ENCODE data around the gene COG5.
"Not testable (repeated sequence)": the region's sequence is repeated elsewhere in the genome, so short reads cannot be mapped to it uniquely, and the experiment has no call there.

The COG5 gene

GRCh38 chr7:107236862-107237261 is 326.9 kb downstream of the COG5 start:
- no peak for FAIRE-seq

DNA sequence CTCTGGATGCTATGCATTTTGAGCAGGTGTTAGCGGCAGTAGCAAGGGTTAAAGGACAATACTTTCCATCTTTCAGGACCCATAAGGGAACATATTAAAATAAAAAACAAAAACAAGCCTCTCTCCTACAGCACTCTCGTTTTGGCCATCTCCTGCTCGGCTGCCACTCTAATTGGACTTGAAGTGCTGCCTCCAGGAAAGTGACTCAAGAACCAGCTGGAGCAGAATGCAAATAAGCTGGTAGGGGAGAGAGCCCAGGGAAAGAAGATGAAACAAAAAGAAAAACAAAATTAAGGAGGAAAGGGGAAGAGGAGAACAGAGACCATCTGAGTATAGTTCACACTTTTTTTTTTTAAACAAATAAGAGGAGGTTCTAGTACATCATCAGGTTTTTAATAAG is 329.3 kb downstream of the COG5 start:
- FAIRE-seq (no peak), DNase-seq (ENCODE audit: insufficient read length, low spot score) (no peak)

More at GRCh38 chr7:107236862-107237261, 326.9 kb downstream of the COG5 start:
- DNase-seq (ENCODE audit: insufficient read length, low spot score): no peak

DNA sequence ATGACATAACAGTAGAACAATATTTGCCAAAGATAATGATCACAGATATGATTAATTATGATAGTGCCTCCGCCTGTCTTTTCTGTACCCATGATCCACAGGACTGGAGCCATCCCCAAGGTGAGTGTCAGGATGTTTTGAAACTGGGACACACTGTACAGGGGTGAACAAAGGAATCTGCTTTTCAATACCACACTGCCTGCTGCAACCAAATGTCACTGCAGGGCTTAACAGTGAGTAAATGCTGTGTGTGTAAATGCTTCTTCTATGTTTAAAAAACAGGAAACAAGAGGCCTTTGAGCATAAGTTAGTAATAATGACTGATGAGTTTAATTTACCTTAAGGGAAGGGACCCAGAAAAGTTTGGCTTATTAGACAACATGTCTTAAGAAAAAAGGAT is 329.7 kb downstream of the COG5 start:
- DNase-seq (ENCODE audit: insufficient read length, low spot score): no peak
- no peak for FAIRE-seq

DNA sequence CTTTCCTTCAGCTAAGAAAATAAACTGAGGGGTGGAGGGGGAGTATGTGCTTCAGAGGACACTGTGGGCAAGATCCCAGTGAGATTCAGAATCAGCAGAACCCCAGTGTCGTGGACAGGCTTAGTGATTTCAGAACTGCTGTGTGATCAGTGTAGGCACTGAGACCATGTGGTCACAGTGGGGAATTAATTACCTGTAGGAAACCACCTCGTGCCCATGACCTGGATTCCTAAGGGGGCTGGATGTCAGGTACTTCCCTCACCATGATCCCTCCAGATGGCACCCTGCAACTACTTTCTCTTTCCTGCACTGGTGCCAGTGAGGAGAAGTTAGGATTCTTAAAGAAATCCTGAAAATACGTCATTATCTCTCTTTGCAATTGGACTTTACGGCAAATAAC is 330.5 kb downstream of the COG5 start:
- no peak for DNase-seq (ENCODE audit: insufficient read length, low spot score)
- FAIRE-seq: no peak

- FAIRE-seq (no peak), DNase-seq (ENCODE audit: insufficient read length, low spot score) (no peak)
Observed at GRCh38 chr7:107232568-107233090, 331.1 kb downstream of the COG5 start.

- DNase-seq (ENCODE audit: insufficient read length, low spot score) (no peak), FAIRE-seq (no peak)
Observed at GRCh38 chr7:107230334-107230733, 333.4 kb downstream of the COG5 start.

DNA sequence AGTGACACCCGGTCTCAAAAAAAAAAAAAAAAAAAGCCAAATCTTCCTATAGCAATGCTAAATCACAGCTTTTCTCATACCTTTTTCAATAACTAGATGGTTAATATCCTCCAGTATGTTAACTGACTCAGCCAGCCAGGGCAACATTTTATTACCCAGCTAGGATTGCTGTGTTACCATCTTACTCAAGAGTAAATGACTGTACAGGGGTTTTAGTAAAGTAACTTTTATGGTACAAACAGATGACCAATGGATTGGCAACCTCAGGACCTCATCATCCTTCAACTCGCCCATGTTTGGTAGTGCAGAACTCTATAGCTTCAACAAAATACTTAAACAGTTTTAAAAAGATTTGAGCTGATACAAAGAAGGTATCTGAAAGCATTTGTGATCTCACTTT is 335.4 kb downstream of the COG5 start:
- FAIRE-seq: no peak

DNA sequence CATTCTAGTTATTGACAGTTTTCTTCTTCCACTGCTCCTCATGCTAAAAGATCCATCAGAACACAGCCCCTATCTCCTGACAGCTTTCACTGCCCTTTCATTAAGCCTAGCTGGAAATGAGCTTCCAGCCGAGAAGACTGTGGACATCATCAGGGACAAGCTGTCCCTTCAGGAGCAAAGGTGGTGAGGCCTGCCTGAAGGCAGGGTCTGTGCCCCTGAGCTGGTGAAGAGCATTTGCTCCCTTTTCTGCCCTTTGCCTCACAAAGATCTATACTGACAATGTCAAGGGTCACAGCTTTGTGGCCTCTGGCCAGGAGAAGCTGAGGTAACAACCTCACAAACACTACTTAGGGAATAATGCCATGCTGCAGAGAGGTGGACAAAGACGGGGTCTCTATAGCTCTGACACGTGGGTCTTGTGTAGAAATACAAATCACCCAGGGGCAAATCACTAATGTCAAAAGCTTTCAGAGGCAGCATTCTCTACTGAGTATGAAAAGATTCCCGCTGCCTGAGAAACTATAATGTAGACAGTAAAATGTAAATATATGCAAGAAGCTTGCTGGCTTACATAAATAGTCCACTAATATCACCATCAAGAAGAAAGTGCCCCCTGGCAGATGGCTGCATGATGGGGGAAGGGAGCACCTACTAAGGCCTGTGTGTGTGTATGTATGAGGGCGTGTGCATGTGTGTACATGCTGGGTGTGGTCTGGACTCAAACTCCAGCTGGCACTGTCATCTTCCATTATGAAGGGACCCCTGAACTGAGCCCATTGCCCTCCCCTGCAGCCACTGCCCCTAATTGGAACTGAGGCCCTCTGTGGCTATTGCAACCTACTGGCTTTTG is 339.1 kb downstream of the COG5 start:
- FAIRE-seq (no peak), DNase-seq (ENCODE audit: insufficient read length, low spot score) (no peak)

More for the DNA sequence above, 335.4 kb downstream of the COG5 start:
- DNase-seq (ENCODE audit: insufficient read length, low spot score): no peak

DNA sequence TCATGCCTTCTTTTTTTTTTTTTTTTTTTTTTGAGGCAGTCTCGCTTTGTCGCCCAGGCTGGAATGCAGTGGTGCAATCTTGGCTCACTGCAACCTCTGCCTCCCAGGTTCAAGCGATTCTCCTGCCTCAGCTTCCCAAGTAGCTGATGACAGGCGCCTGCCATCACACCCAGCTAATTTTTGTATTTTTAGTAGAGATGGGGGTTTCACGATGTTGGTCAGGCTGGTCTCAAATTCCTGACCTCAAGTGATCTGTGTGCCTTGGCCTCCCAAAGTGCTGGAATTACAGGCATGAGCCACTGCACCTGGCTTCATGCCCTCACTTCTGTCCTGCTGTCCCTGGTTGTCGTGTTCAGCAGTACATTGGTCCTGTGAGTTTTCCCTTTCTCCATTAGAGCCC is 342.9 kb downstream of the COG5 start:
- not testable (repeated sequence) for DNase-seq (ENCODE audit: insufficient read length, low spot score); FAIRE-seq

GRCh38 chr7:107220356-107220755 is 343.4 kb downstream of the COG5 start:
- FAIRE-seq (no peak), DNase-seq (ENCODE audit: insufficient read length, low spot score) (no peak)

DNA sequence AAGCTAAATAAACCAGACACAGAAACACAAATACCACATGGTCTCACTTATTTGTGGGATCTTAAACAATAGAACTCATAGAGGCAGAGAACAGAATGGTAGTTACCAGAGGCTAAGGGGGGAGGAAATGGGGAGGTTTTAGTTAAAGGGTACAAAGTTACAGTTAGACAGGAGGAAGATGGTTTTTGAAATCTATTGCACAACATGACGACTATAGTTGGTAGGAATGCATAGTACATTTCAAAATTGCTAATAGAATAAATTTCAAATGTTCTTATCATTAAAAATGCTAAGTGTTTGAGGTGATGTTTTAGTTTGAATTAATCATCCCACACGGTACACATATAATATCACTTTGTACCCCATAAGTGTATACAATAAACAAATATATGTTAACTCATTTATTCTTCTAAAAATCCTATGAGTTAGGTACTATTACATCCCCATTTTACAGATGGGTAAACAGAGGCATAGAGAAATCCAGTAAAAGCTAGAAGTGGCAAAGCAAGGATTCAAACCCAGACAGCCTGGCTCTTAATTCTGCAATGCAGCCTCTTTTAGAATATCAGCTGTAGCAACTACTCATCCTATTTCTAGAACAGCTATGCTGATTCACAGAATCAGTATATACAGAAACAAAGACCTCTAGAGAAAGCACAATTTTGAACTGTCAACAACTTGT is 344.0 kb downstream of the COG5 start:
- DNase-seq (ENCODE audit: insufficient read length, low spot score) (no peak), FAIRE-seq (no peak)

GRCh38 chr7:107213945-107214344 is 349.8 kb downstream of the COG5 start:
- DNase-seq (ENCODE audit: insufficient read length, low spot score) (no peak), FAIRE-seq (no peak)

DNA sequence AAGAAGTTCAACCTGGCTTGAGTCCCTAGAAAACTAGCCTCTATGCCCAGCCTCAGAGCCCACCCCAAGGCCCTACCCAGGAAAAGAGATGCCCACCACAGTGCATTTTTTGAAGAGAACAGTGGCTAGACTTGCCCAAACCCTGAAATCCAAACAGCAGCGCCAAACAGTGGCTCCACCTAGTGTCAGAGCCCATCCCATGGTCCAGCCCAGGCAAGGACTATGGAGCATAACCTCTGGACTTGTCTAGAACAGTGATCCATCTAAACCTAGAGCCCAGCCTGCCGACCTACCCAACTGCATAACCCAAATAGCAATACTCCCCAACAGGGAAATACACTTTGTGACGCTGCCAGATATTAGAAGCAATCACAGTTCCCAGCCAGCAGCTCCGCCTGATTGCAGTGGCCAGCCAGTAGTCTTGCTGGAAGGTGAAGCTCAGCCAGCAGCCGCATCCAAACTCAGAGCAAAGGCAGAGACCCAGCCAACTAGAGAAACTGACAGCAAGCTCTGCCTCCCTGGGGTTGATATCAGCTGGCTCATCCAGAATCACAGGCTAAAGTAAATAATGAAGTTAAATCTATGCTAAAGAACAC is 350.4 kb downstream of the COG5 start:
- FAIRE-seq: no peak
- no peak for DNase-seq (ENCODE audit: insufficient read length, low spot score)

DNA sequence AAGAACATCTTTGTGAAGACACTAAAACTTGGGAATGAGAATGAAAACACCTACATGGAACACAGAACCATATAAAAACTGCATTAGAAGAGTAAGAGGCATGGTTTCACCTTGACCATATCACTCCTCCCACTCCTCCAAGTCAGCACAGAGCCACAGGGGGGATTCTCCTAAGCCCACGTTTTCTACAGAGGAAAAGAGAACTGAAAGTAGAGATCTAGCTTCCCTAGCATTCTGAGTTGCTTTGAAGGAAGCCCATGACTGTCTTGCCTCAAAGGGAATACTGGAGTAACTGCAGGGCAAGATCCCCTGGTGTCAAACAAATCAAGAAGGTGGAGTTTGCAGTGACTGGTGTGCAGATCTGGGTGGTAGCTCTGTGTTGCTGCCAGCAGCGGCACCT is 351.0 kb downstream of the COG5 start:
- DNase-seq (ENCODE audit: insufficient read length, low spot score): no peak
- no peak for FAIRE-seq

DNA sequence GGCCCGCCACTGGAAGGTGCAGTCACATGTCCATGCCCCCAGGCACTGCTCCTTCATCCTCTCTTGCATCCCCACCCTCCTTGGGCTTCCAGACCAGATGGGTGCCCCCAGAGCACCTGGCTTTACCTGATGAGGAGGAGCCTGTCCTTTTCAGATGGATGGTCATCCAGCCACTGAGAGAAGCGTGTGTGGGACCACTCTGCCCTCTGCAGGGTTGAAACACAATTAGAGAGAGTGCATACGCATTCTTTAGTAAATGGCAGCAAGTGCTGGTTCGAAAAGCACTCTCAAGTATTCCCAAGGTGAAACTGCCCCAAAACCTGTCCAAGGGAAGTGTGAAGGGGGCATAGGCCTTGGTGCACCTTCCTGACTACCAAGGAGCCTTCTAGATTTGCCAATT is 353.3 kb downstream of the COG5 start:
- DNase-seq (ENCODE audit: insufficient read length, low spot score) (no peak), FAIRE-seq (no peak)

- FAIRE-seq (no peak), DNase-seq (ENCODE audit: insufficient read length, low spot score) (no peak)
Observed at GRCh38 chr7:107209565-107209964, 354.2 kb downstream of the COG5 start.

- FAIRE-seq (no peak), DNase-seq (ENCODE audit: insufficient read length, low spot score) (no peak)
Observed at GRCh38 chr7:107208563-107208962, 355.2 kb downstream of the COG5 start.

DNA sequence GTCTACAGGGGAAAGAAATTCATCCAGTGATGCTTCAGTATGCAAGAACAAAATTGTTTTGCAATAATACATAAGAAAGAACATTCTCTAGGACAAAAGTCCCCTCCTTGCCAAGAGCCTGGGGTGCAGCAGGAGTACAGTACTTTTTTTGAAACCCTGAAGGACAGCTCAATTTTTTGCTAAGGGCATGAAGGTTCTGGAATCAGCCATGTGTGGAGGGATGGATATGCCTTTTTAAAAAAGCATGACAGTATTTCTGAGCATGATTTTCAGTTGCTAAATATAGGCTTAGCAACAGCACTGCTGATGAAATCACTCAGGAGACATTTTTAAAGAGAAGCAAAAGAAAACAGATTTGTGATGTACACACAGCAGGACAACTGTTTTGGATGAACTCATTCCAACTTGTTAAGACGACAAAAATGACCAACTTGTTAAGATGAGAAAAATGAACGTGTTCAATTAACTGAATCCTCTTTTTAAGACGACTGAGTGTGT is 355.6 kb downstream of the COG5 start:
- DNase-seq (ENCODE audit: insufficient read length, low spot score) (no peak), FAIRE-seq (no peak)

- DNase-seq (ENCODE audit: insufficient read length, low spot score) (no peak), FAIRE-seq (no peak)
Observed at GRCh38 chr7:107207459-107207858, 356.3 kb downstream of the COG5 start.

DNA sequence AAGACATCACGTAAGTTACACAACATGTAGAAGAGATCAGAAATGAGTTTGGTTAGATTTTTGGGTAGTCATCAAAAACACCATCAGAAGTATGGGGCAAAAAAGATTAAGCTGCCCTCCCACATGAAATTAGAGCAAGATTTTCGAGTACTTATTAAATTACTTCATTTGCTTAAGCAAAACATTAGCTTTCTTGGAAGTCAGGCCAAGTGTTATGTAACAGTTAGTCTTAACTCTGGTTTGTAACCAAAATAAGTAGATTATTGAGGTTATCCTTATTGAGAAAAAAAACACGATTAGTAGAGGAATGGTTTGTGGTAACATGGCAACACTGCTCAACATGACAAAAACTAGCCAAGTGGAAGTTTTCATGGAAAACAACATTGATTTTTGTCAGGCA is 357.0 kb downstream of the COG5 start:
- DNase-seq (ENCODE audit: insufficient read length, low spot score) (no peak), FAIRE-seq (no peak)

DNA sequence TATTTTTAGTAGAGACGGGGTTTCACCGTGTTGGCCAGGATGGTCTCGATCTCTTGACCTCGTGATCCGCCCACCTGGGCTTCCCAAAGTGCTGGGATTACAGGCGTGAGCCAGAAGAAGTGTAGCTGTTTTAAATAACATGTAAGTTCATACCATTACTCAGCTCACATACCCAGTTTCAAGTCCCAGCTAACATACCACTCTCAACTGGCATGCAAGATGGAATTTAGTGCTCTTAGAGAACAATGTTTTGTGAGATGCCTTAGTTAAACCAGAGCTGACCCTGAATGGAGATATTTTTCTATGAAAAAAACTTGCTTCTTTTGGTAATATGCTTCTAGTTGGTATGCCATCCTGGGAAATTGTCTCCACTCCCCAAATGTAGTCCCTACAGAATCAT is 357.6 kb downstream of the COG5 start:
- FAIRE-seq: no peak
- DNase-seq (ENCODE audit: insufficient read length, low spot score): no peak

All from GM19239 (cell line).